HG02981 (cell line): ENCODE results near the gene G2E3.
"Not testable (repeated sequence)": the region's sequence is repeated elsewhere in the genome, so short reads cannot be mapped to it uniquely, and the experiment has no call there.

Experiments used
- ATAC-seq: cut with Tn5 transposase; IDR thresholded peaks from one replicate; pipeline ENCODE4 v1.9.1; 2021; ENCODE audit warnings: mild to moderate bottlenecking, moderate library complexity; ENCODE audit not compliant: unreplicated experiment

G2E3 gene

GRCh38 chr14:30558362-30558674 lies 640 bp upstream of the G2E3 start:
- no peak for ATAC-seq

- ATAC-seq: peak; percentile 16
These were observed 707 bp downstream of the G2E3 start for GRCh38 chr14:30559638-30560091.

DNA sequence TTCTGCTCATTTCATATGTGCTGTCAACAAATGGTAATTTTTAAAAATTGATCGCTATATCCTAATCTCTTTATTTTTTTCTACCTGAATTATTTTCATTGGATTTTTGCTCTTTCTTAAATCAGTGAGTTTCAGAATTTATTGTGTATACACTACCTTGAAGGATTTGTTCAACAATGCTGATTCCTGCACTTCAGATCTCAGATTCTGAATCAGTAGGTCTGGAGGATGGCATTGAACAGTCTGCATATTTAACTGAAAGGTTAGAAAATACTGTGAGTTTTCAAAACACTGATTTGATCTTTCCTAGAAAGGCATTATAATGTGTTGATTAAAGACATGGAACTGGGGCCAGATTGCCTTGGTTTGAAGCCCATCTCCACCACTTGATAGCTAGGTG lies 1.6 kb downstream of the G2E3 start:
- no peak for ATAC-seq

- no peak for ATAC-seq
These were observed 5.4 kb downstream of the G2E3 start for GRCh38 chr14:30564235-30564867.

GRCh38 chr14:30564868-30565248 lies 5.9 kb downstream of the G2E3 start:
- no peak for ATAC-seq

GRCh38 chr14:30569216-30569902 lies 10.4 kb downstream of the G2E3 start:
- ATAC-seq: no peak

DNA sequence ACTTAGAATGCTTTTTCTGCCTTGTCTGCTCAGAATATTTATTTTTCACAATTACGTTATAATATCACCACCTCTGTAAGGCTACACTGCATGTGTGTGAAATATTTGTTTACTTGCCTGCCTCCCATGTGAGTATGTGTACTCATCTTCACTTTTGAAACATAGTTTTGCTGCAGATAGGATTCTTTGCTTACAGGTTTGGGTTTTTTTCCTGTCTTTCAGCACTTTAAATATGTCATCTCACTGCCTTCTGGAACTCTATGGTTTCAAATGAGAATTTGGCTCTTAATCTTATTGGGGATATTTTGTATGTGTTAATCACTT lies 10.9 kb downstream of the G2E3 start:
- no peak for ATAC-seq

GRCh38 chr14:30572237-30572636 lies 13.3 kb downstream of the G2E3 start:
- no peak for ATAC-seq

- no peak for ATAC-seq
These were observed 13.8 kb downstream of the G2E3 start for GRCh38 chr14:30572771-30573170.

DNA sequence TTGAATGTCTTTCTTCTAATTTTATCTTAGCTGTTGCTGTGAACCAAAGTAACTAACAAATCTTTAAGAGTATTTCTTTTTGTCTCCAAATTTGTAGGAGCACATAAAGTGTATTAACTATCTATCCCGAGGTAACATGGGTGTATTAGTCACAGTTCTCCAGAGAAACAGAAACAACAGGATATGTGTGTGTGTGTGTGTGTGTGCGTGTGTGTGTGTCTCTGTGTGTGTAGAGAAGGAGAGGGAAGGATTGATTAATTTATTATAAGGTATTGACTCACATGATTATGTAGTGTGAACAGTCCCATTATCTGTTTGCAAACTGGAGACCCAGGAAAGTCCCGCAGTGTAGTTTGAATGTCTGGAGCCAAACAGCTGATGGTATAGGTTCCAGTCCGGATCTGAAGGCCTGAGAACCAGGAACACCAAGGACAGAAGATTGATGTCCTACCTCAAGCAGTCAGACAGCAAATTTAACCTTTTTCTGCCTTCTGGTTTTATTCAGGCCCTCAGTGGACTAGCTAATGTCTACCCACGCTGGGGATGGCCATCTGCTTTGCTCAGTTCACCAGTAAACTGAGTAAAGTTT lies 14.4 kb downstream of the G2E3 start:
- no peak for ATAC-seq

GRCh38 chr14:30573966-30574365 lies 15.0 kb downstream of the G2E3 start:
- ATAC-seq: no peak

GRCh38 chr14:30574777-30575176 lies 15.8 kb downstream of the G2E3 start:
- not testable (repeated sequence) for ATAC-seq

- not testable (repeated sequence) for ATAC-seq
These were observed 17.4 kb downstream of the G2E3 start for GRCh38 chr14:30576333-30576732.

GRCh38 chr14:30580616-30581282 lies 21.8 kb downstream of the G2E3 start:
- no peak for ATAC-seq

DNA sequence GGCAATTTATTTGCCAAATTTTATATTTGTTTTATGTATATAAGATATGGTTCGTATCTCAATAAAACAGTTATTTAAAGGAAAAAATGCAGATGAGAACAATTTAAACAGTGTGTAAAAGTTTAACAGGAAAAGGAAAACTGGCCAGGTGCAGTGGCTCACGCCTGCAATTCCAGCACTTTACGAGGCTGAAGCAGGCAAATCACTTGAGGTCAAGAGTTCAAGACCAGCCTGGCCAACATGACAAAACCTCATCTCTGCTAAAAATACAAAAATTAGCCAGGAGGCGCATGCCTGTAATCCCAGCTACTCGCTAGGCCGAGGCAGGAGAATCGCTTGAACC lies 22.3 kb downstream of the G2E3 start:
- ATAC-seq: no peak

DNA sequence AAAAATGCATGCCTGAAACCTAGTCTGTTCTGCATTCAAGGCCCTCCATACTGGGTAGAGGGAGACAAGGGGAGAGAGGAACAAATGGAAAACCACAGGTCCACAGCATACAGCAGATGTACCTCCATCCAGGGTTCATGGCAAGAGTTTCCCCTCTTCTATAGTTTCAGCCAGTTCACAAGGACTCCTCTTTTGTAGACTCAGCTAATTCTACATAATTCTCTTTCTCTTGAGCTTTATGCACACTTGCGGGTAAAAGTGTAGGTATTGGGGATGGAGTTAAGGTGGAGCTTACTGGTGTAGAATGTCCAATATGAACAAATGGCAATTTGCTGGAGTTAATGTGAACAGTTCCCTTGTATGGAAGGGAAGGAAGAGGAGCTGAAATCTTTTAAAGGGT lies 23.4 kb downstream of the G2E3 start:
- ATAC-seq: no peak

DNA sequence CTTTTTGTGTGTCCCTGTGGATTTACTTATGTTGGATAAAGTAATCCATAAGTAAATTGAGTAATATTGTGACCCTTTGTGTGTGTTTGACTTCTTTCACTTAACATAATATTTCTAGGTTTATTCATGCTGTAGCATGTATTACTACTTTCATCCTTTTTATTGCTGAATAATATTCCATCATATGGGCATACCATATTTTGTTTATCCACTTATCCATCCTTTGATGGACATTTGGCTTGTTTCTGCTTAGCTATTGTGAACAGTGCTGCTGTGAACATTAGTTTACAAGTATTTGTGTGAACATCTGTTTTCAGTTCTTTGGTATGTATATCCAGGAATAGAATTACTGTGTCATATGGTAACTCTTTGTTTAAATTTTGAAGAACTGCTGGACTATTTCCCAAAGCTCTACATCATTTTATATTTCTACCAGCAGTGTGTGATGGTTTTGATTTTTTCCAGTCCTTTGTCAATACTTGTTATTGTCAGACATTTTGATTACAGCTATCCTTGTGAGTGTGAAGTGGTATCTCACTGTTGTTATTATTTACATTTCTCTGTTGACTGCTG lies 25.2 kb downstream of the G2E3 start:
- no peak for ATAC-seq

DNA sequence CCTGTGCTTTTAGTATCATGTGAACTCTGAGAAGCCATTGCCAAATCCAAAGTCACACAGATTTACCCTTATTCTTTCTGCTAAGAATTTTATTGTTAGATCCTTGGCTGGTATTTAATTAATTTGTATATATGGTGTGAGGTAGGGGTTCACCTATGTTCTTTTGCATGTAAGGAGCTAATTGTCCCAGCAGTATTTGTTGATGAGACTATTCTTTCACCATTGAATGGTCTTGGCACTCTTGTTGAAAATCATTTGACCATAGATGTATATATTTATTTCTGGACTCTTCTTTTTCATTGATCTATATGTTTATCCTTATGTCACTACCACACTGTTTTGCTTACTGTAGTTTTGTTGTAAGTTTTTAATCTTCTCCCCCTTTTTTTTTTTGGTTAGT lies 26.2 kb downstream of the G2E3 start:
- ATAC-seq: no peak

DNA sequence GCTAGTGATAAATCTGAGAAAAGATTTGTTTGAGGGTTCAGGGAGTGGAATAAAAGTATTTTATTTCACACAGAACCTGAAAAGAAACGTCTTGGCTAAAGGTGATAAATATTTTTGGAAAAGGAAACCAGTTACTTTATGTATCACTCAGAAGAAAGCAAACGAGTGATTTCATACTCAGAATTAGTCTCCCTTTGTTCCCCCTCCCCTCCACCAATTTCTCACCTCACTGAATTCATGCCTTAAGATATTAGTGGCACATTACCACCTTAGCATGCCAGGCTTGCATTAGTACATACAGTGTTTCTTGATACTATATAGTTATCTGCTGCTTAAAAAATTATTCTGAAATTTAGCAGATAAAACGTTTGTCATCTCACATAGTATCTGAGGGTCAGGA lies 28.2 kb downstream of the G2E3 start:
- ATAC-seq: no peak

GRCh38 chr14:30588873-30589272 lies 29.9 kb downstream of the G2E3 start:
- ATAC-seq: no peak

- no peak for ATAC-seq
These were observed 38.0 kb downstream of the G2E3 start for GRCh38 chr14:30596935-30597334.

DNA sequence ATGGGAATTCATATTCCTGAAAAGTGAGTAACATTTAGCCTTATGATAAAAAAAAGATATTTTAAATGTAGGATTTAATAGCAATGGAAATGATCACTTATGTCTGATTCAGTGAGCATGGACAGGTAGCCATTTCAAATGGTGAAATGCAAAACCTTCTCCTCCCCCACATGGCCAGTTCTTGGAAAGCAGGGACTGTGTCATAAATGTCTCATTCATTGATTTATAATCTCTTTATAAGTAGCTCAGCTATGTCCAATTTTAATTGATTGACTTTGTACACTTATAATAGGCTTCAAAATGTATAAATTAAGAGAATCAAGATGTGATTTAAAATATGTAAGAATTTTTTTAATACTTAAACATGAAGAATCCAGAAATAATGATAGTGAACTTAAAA lies 38.5 kb downstream of the G2E3 start:
- no peak for ATAC-seq
